GM03348 (cell line): Measurements from ENCODE around the gene DIP2C.

Experiments used
- DNase-seq: peaks from one replicate; pipeline ENCODE4 v3.0.0; 2012; ENCODE audit warnings: low spot score

The DIP2C gene

GRCh38 chr10:555682-556350 lies 133.7 kb downstream of the DIP2C start:
- no peak for DNase-seq

DNA sequence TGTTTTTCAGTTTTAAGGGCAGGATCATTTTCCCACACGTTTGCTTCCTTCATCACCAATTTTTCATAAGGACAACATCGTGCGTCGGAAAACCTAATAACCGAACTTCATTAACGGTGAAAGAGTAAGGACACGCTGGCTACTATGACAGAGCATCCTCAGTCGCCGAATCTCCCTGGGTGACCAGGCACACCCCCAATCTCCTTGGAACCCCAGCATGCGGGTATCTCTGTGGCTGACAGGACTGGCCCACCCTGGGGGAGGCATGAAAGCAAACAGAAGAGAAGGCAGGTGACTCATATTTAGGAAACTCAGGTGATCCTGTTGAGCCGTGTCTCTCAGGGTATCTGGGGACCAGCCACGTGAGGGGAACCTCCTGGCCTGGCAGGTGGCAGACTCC lies 134.2 kb downstream of the DIP2C start:
- DNase-seq = no peak

DNA sequence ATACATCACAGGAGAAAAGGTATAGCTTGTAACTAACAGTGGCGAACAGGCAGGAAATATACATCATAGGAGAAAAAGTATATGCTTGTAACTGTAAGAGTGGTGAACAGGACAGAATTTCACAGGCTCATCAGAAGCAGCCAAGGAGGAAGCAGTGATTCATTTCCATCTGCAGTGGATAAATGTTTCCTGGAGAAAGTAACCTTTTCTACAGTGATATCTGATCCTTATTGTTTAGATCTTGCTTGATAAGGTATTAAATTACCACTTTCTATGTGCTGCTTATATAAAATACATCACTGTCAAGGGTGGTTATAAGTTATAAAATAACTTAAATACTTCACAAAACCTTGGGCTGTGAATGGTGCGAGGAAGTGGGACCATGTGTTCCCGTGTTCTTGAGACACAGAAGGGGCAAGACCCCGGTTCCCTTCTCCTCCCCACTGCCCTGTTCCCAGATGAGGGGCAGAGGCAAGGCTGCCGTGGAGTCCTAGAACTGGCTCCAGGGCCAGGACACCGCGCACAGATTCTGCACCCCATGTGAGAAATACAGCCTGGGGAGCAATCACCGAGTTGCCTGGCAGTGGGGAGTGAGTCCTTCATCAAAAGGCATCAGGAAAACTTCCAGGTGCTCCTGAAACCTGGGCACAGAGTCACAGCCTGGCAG lies 135.2 kb downstream of the DIP2C start:
- no peak for DNase-seq

- DNase-seq = no peak
These were observed 136.2 kb downstream of the DIP2C start for GRCh38 chr10:553233-553632.

DNA sequence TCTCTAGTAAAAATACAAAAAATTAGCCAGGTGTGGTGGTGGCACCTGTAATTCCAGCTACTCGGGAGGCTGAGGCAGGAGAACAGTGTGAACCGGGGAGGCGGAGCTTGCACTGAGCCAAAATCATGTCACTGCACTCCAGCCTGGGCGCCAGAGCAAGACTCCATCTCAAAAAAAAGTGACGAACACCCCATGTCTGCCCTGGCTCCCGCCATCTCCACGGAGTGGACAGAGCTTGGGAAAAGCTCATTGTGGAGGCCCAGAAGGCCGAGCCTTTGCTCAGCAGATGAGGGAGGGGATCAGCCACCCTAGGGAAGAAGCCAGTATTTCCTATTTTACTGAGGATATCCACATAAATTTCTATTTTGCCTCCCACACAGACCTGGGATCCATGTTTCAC lies 136.8 kb downstream of the DIP2C start:
- DNase-seq = no peak

- no peak for DNase-seq
These were observed 137.9 kb downstream of the DIP2C start for GRCh38 chr10:551373-552252.

GRCh38 chr10:550665-551372 lies 138.6 kb downstream of the DIP2C start:
- DNase-seq = no peak

- DNase-seq = no peak
These were observed 140.1 kb downstream of the DIP2C start for GRCh38 chr10:549391-549790.

DNA sequence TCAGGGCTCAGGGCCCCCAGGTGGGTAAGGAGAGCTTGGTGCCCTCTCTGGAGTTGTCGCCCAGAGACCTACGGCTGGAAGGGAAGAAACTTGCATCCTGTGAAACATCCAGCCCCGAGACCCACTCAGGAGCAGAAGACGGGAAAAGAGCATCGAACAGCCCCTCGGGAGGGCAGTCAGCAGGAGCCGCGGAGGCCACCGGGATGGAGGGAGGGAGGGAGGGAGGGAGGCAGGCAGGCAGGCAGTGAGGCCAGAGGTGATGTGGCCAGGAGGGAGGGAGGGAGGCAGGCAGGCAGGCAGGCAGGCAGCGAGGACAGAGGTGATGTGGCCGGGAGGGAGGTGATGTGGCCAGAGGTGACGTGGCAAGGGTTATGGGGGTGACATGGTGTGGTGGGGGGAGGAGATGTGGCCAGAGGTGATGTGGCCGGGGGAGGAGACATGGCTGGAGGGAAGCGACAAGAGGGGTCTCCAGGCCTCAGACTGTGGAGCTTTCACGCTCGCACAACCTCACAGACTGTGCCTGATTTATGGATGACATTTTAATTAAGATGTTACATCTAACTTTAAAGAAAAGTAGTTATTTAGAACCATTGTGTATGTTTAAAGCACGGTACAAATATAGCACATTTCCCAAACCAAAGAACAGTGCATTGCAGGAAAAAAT lies 141.1 kb downstream of the DIP2C start:
- no peak for DNase-seq

DNA sequence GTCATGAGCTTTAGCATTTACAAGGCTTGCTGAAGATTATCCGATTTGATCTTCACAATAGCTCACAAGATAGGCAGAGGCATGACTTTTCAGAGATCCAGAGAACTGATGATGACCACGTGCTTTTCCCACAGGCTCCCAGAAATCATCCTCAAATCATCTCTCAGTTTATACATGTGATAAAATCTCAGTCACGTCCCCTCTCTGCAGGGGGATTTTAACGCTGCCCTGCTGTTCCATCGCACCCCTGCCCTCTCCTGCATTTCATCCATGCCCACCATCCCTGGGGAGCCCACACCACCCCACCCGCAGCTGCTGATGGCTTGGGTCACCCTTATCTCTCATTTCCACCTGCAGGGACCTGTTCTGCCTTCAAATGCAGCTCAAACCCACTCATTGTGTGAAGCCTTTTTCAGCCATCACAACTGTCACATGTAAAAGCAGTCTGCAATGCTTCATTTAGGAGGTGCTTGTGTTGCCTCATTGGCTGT lies 141.8 kb downstream of the DIP2C start:
- DNase-seq = no peak

GRCh38 chr10:546971-547590 lies 142.4 kb downstream of the DIP2C start:
- no peak for DNase-seq

- DNase-seq = no peak
These were observed 143.0 kb downstream of the DIP2C start for GRCh38 chr10:546451-546850.

DNA sequence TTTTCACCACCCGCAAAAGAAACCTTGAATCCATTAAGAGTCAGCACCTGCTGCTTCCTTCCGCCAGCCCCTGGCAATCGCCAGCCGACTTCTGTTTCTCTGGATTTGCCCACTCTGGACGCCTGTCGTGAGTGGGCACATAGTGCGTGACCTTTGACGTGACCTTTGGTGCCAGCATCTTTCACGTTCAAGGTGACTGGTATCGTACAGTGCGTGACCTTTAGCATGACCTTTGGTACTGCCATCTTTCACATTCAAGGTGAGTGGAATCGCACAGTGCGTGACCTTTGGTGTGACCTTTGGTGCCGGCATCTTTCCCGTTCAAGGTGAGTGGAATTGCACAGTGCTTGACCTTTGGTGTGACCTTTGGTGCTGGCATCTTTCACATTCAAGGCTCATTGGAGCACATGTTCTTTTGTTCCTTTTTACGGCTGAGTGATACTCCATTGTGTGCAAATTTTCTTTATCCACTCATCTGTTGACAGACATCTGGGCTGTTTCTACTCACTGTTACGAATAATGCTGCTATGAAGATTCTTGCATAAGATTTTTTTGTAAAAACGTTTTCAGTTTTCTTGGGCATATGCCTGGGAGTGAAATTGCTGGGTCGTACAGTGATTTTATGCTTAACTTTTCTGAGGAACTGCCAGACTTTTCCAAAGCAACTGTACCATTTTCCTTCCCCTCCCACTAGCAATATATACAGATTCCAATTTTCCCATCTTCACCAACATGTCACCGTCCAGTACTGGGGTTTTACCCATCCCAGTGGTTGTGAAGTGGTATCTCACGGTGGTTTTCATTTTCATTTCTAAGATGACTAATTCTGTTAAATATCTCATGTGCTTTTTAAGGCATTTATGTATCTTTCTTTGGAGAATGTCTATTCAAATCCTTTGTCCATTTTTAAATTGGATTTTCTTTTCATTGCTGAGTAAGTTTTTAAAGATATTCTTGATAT lies 145.3 kb downstream of the DIP2C start:
- no peak for DNase-seq

GRCh38 chr10:543131-543530 lies 146.3 kb downstream of the DIP2C start:
- no peak for DNase-seq

DNA sequence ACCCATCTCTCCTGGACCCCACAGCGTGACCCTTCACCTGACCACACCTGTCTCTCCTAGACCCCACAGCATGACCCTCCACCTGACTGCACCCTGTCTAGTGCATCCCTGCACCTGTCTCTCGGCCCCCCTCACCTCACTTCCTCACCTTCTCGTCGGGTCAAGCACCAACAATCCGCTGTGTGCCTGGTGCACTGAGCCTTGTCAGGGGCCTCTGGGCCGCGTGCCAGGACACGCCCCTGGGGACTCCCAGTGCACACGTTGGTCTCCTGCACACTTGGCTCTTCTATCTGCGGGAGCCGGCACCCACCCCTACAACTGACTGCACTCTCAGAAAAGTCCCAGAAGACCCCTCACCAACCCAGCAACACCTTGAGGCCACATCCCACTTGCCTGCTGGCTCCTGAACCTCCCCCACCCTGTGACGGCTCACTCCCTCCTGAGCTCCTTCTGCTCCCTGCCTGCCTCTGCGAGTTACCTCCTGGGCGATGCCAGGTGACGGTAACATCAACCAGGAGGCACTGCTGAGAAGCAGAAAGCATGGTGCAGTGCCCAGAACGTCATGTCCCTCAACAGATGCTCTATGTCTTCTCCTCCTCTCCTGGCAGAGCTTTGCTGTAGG lies 147.6 kb downstream of the DIP2C start:
- no peak for DNase-seq

GRCh38 chr10:541041-541440 lies 148.4 kb downstream of the DIP2C start:
- DNase-seq = no peak

GRCh38 chr10:538895-539294 lies 150.6 kb downstream of the DIP2C start:
- no peak for DNase-seq

GRCh38 chr10:536935-537334 lies 152.5 kb downstream of the DIP2C start:
- DNase-seq = no peak

GRCh38 chr10:536371-536925 lies 153.0 kb downstream of the DIP2C start:
- DNase-seq = peak; percentile 42
